GM18858 (cell line): Measurements from ENCODE around the gene CDH8.
"Not testable (repeated sequence)": the region's sequence is repeated elsewhere in the genome, so short reads cannot be mapped to it uniquely, and the experiment has no call there.

ENCODE experiments used
- ATAC-seq: cut with Tn5 transposase; IDR thresholded peaks from one replicate; pipeline ENCODE4 v1.9.1; 2021; ENCODE audit not compliant: unreplicated experiment

Gene CDH8

GRCh38 chr16:61797961-61798507 lies 238.2 kb downstream of the CDH8 start:
- ATAC-seq: no peak

- no peak for ATAC-seq
These were observed 238.9 kb downstream of the CDH8 start for GRCh38 chr16:61797296-61797795.

GRCh38 chr16:61792194-61792909 lies 243.9 kb downstream of the CDH8 start:
- no peak for ATAC-seq

- no peak for ATAC-seq
These were observed 244.8 kb downstream of the CDH8 start for GRCh38 chr16:61791464-61791863.

GRCh38 chr16:61781855-61782254 lies 254.4 kb downstream of the CDH8 start:
- not testable (repeated sequence) for ATAC-seq

- no peak for ATAC-seq
These were observed 256.1 kb downstream of the CDH8 start for GRCh38 chr16:61780161-61780560.

GRCh38 chr16:61770301-61770700 lies 265.9 kb downstream of the CDH8 start:
- no peak for ATAC-seq

- ATAC-seq: no peak
These were observed 272.2 kb downstream of the CDH8 start for GRCh38 chr16:61763991-61764390.

- ATAC-seq: no peak
These were observed 273.2 kb downstream of the CDH8 start for GRCh38 chr16:61763013-61763412.

- no peak for ATAC-seq
These were observed 305.2 kb downstream of the CDH8 start for GRCh38 chr16:61730997-61731396.

- ATAC-seq: no peak
These were observed 309.5 kb downstream of the CDH8 start for GRCh38 chr16:61726701-61727100.

GRCh38 chr16:61726125-61726524 lies 310.1 kb downstream of the CDH8 start:
- no peak for ATAC-seq

- ATAC-seq: no peak
These were observed 314.7 kb downstream of the CDH8 start for GRCh38 chr16:61721544-61721943.

- ATAC-seq: no peak
These were observed 320.8 kb downstream of the CDH8 start for GRCh38 chr16:61715393-61715792.

GRCh38 chr16:61713787-61714186 lies 322.5 kb downstream of the CDH8 start:
- ATAC-seq: no peak

GRCh38 chr16:61699640-61700039 lies 336.6 kb downstream of the CDH8 start:
- ATAC-seq: not testable (repeated sequence)

- no peak for ATAC-seq
These were observed 351.7 kb downstream of the CDH8 start for GRCh38 chr16:61684541-61684940.

GRCh38 chr16:61681673-61682072 lies 354.6 kb downstream of the CDH8 start:
- no peak for ATAC-seq

GRCh38 chr16:61681124-61681523 lies 355.1 kb downstream of the CDH8 start:
- ATAC-seq: no peak

GRCh38 chr16:61678182-61678581 lies 358.1 kb downstream of the CDH8 start:
- no peak for ATAC-seq

GRCh38 chr16:61677776-61678175 lies 358.5 kb downstream of the CDH8 start:
- ATAC-seq: no peak

GRCh38 chr16:61676740-61677139 lies 359.5 kb downstream of the CDH8 start:
- no peak for ATAC-seq

GRCh38 chr16:61671161-61671560 lies 365.1 kb downstream of the CDH8 start:
- no peak for ATAC-seq
